Endothelial cell of umbilical vein (primary cell): ENCODE data around the gene BCAS3.

Experiments used
- CTCF ChIP-seq, 2 donors: IDR thresholded peaks; 1 replicate in 1 of 2; 2 replicates in 1 of 2; pipeline ENCODE4 v1.5.1; 2011; ENCODE audit warnings: low read length in 2 of 2, mild to moderate bottlenecking in 2 of 2, moderate library complexity in 2 of 2, control low read depth in 1 of 2, inconsistent platforms in 1 of 2, low read depth in 1 of 2; ENCODE audit not compliant: insufficient read depth in 1 of 2; ENCODE audit errors: extremely low read depth in 1 of 2
- EZH2 ChIP-seq: IDR thresholded peaks from 2 replicates; pipeline ENCODE4 v1.6.1; 2012; ENCODE audit warnings: borderline replicate concordance, low read depth, mild to moderate bottlenecking, moderate library complexity, low read length, inconsistent platforms; ENCODE audit not compliant: severe bottlenecking
- FOS ChIP-seq: IDR thresholded peaks from 2 replicates; pipeline ENCODE4 v1.6.1; 2011; ENCODE audit warnings: mild to moderate bottlenecking, low read length, moderate library complexity, borderline replicate concordance; ENCODE audit not compliant: insufficient read depth
- GATA2 ChIP-seq: IDR thresholded peaks from 2 replicates; pipeline ENCODE4 v1.7.0; 2011; ENCODE audit warnings: low read depth, mild to moderate bottlenecking, moderate library complexity, mixed read lengths, low read length; ENCODE audit not compliant: insufficient read length, insufficient read depth
- JUN ChIP-seq: IDR thresholded peaks from 2 replicates; pipeline ENCODE4 v1.6.1; 2011; ENCODE audit warnings: borderline replicate concordance, low read depth; ENCODE audit not compliant: insufficient read length, insufficient read depth
- MYC ChIP-seq: IDR thresholded peaks from one replicate; pipeline ENCODE4 v1.6.1; 2011; ENCODE audit warnings: mild to moderate bottlenecking, low read depth, low read length
- POLR2A ChIP-seq: IDR thresholded peaks from 2 replicates; pipeline ENCODE4 v1.6.1; 2012; ENCODE audit warnings: low read depth, mild to moderate bottlenecking, control low read depth, low read length
- POLR2AphosphoS5 ChIP-seq: IDR thresholded peaks from 2 replicates; pipeline ENCODE4 v1.6.1; 2012; ENCODE audit warnings: low read depth, mild to moderate bottlenecking, control low read depth, low read length, moderate library complexity; ENCODE audit not compliant: insufficient read depth
- TF ChIP-seq, protein P1 (sequence below): IDR thresholded peaks from 2 replicates; pipeline ENCODE4 v1.6.1; 2011; ENCODE audit not compliant: insufficient read depth, insufficient read length

DNA sequence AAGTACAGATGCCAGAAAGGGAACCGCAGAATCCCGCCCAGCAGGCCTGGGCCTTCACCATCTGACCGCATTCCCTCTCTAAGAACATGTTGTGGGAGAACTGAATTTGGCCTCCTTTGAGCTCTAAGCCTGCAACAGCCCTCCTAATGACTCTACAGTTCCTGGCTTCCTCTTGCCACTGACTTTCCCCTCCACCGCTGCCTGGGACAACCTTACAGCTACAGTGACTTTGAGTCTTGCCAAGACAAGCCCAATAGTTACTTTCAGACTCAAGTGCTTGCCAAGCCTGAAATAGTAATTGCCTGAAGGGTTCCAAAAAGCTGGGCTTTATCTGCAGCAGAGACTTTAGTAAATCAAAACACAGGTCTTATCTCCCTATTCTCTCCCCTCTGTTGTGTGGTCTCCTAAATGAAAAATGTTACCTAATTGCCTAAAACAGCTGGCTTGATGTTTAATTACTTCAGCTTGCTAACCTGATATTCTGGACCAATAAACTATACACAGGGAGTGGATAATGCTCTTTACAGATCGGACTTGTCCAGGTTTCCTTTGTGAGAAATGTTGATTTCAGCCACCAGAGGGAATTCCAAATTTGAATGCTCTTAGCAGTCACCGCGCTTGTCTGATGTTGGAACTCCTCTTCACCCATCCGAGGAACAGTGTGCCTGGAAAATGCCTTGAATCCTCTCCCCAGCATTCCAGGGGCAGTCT lies 636.9 kb downstream of the BCAS3 start:
- TF ChIP-seq POLR2AphosphoS5, result no peak
- TF ChIP-seq CTCF (IDR thresholded peaks at IDR 0.05; ENCODE audit: extremely low read depth in 1 of 2, insufficient read depth in 1 of 2, low read depth in 1 of 2, low read length in 2 of 2), result no peak
- TF ChIP-seq GATA2, result no peak
- no peak for TF ChIP-seq POLR2A
- TF ChIP-seq, protein P1, sequence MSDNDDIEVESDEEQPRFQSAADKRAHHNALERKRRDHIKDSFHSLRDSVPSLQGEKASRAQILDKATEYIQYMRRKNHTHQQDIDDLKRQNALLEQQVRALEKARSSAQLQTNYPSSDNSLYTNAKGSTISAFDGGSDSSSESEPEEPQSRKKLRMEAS, result no peak
- no peak for TF ChIP-seq FOS
- no peak for TF ChIP-seq EZH2
- TF ChIP-seq JUN, result no peak
- no peak for TF ChIP-seq MYC
